Measurements from ENCODE around the gene KRT20.

GRCh38 chr17:40888196-40888720, 3.2 kb upstream of the KRT20 start:
- TF ChIP-seq POLR2A (IDR thresholded peaks at IDR 0.05; ENCODE audit: low read length) (no peak), GATA1 (IDR thresholded peaks at IDR 0.05; ENCODE audit: low read depth, low read length) (no peak)

All from erythroblast (primary cell).